K562 (cell line): ENCODE results near the gene ANKRD11. TPM values are rescaled to one million over a fixed set of nuclear protein-coding genes. Genes with fewer than 3 reads are reported as not detected.

ENCODE experiments used
- ADNP ChIP-seq: fragments of 200-800 bp; sonication (Bioruptor generic); IDR thresholded peaks from 2 replicates; pipeline ENCODE4 v1.6.1; 2016; ENCODE audit warnings: missing genetic modification characterization, missing compliant biosample characterization
- CHD1 ChIP-seq: fragments of 200-600 bp; sonication (generic); IDR thresholded peaks from one replicate; pipeline ENCODE4 v1.6.1; 2012; ENCODE audit warnings: mild to moderate bottlenecking, moderate library complexity, low read length, inconsistent platforms
- MXI1 ChIP-seq: IDR thresholded peaks from 2 replicates; pipeline ENCODE4 v1.6.1; 2011; ENCODE audit warnings: low read depth, mild to moderate bottlenecking, improper control_type of control experiment, low read length
- PHTF2 ChIP-seq: fragments of 250-450 bp; sonication (Bioruptor Pico); IDR thresholded peaks from 2 replicates; pipeline ENCODE4 v1.5.0; 2021; ENCODE audit warnings: mild to moderate bottlenecking
- RUNX1 ChIP-seq: sonication (generic); IDR thresholded peaks from 2 replicates; pipeline ENCODE4 v1.6.1; 2016; ENCODE audit warnings: antibody characterized with exemption, low read depth
- SETDB1 ChIP-seq: IDR thresholded peaks from one replicate; pipeline ENCODE4 v1.6.1; 2012; ENCODE audit warnings: low read length, control low read depth, inconsistent platforms
- ZC3H8 ChIP-seq: fragments of 450-650 bp; IDR thresholded peaks from 2 replicates; pipeline ENCODE4 v1.6.1; 2017
- ZNF318 ChIP-seq, 2 experiments: fragments of 450-650 bp; IDR thresholded peaks; 2 replicates each; pipeline ENCODE4 v1.6.1; 2016; ENCODE audit warnings: mild to moderate bottlenecking in 2 of 2, borderline replicate concordance in 1 of 2, low read depth in 1 of 2, moderate library complexity in 1 of 2
- ZNF408 ChIP-seq: fragments of 250-450 bp; sonication (Bioruptor Pico); IDR thresholded peaks from 2 replicates; pipeline ENCODE4 v1.4.0; 2020; ENCODE audit warnings: low read depth, mild to moderate bottlenecking, moderate library complexity
- ZNF41 ChIP-seq: fragments of 250-450 bp; sonication (Bioruptor Pico); conservative IDR thresholded peaks from 2 replicates; pipeline ENCODE4 v1.4.0; 2020; ENCODE audit warnings: mild to moderate bottlenecking
- ZZZ3 ChIP-seq: fragments of 450-650 bp; IDR thresholded peaks from 2 replicates; pipeline ENCODE4 v1.6.1; 2016; ENCODE audit warnings: antibody characterized with exemption, mild to moderate bottlenecking, moderate library complexity
- polyA plus RNA-seq, 8 experiments: library from polyadenylated mRNA; depleted of rRNA in 4 of 8; stranded (reverse) in 5 of 8; unstranded in 3 of 8; fragments of >200 nt; fragmentation: Nextera tagmentation in 2 of 8; fragmentation: Illumina TruSeq in 1 of 8; extraction: Ambion mirVana in 2 of 8; extraction: Trizol in 1 of 8; gene quantifications; 2 replicates each; pipeline versions ENCODE4 v1.2.1 to v1.2.3, GENCODE V29; 2011 to 2014; ENCODE audit warnings: inconsistent platforms in 1 of 8, missing spikeins in 1 of 8
- total RNA-seq, 7 experiments: library from RNA; depleted of rRNA in 6 of 7; stranded (reverse); fragments of >200 nt in 6 of 7; fragmentation: Illumina TruSeq in 2 of 7; extraction: Trizol in 2 of 7; gene quantifications; 2 replicates each; pipeline versions ENCODE4 v1.2.1 to v1.2.3, GENCODE V29; 2011 to 2021; ENCODE audit warnings: low replicate concordance in 1 of 7
- TF ChIP-seq, protein P1 (sequence below): fragments of 250-450 bp; sonication (Bioruptor Pico); IDR thresholded peaks from 2 replicates; pipeline ENCODE4 v1.8.0; 2021; ENCODE audit warnings: mild to moderate bottlenecking, moderate library complexity
- TF ChIP-seq, protein P2 (sequence below): fragments of 250-450 bp; sonication (Bioruptor Pico); IDR thresholded peaks from 2 replicates; pipeline ENCODE4 v1.9.0; 2021; ENCODE audit warnings: mild to moderate bottlenecking, inconsistent platforms
- TF ChIP-seq, protein P3 (sequence below): sonication (generic); formaldehyde crosslinking; IDR thresholded peaks from 2 replicates; pipeline ENCODE4 v1.8.0; 2022; ENCODE audit warnings: missing genetic modification reagents, mild to moderate bottlenecking, moderate library complexity, borderline replicate concordance

The ANKRD11 gene
- total and polyA plus RNA-seq, 9 of the 15 experiments (the other 6 are each of a cell fraction or from before 2014, with no cell fraction given) = 4.7 to 126 (median 31.7) TPM

DNA sequence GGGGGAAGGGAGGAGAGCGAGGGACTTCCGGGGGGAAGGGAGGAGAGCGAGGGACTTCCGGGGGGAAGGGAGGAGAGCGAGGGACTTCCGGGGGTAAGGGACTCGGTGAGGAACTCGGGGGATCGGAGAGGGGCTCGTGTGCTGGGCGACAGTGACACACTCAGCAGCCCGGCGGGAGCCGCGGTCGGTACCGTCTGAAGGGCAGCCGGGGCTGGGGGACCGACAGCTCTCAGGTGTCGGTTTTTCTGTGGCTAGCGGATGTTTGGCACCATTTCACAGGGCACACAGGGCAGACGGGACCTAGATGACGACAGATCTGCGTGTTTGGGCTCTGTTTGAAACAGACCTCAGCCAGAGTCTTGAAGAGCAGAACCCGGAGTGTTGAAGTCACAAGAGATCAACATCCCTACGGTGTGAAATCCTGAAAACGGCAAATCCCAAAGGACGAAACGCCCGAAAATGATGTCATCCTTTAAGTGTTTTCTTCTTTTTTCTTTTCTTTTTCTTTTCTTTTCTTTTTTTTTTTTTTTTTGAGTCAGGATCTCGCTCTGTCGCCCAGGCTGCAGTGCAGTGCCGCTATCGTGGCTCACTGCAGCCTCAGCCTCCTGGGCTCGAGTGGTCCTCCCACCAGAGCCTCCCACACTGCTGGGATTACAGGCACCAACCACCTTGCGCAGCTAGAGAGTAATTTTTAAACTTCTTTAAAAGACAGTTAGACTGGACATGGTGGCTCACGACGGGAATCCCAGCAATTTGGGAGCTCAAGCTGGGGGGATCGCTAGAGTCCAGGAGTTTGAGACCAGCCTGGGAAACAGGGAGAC, 249.0 kb downstream of the ANKRD11 start (continued):
- no peak for TF ChIP-seq ADNP
- no peak for TF ChIP-seq MXI1
- no peak for TF ChIP-seq ZNF41 (CRISPR knock-in tag)
- TF ChIP-seq SETDB1 = no peak
- 0 out of 2 replicates have a peak, but pooled peaks have one; percentile 3 for TF ChIP-seq RUNX1
- TF ChIP-seq CHD1 = peak; percentile 55
- no peak for TF ChIP-seq PHTF2 (CRISPR knock-in tag)
- no peak for TF ChIP-seq ZZZ3
- TF ChIP-seq, protein P1, sequence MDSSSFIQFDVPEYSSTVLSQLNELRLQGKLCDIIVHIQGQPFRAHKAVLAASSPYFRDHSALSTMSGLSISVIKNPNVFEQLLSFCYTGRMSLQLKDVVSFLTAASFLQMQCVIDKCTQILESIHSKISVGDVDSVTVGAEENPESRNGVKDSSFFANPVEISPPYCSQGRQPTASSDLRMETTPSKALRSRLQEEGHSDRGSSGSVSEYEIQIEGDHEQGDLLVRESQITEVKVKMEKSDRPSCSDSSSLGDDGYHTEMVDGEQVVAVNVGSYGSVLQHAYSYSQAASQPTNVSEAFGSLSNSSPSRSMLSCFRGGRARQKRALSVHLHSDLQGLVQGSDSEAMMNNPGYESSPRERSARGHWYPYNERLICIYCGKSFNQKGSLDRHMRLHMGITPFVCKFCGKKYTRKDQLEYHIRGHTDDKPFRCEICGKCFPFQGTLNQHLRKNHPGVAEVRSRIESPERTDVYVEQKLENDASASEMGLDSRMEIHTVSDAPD (CRISPR knock-in tag) = no peak
- TF ChIP-seq, protein P2, sequence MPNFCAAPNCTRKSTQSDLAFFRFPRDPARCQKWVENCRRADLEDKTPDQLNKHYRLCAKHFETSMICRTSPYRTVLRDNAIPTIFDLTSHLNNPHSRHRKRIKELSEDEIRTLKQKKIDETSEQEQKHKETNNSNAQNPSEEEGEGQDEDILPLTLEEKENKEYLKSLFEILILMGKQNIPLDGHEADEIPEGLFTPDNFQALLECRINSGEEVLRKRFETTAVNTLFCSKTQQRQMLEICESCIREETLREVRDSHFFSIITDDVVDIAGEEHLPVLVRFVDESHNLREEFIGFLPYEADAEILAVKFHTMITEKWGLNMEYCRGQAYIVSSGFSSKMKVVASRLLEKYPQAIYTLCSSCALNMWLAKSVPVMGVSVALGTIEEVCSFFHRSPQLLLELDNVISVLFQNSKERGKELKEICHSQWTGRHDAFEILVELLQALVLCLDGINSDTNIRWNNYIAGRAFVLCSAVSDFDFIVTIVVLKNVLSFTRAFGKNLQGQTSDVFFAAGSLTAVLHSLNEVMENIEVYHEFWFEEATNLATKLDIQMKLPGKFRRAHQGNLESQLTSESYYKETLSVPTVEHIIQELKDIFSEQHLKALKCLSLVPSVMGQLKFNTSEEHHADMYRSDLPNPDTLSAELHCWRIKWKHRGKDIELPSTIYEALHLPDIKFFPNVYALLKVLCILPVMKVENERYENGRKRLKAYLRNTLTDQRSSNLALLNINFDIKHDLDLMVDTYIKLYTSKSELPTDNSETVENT (CRISPR knock-in tag) = 0 out of 2 replicates have a peak, but pooled peaks have one; percentile 56
- TF ChIP-seq, protein P3, sequence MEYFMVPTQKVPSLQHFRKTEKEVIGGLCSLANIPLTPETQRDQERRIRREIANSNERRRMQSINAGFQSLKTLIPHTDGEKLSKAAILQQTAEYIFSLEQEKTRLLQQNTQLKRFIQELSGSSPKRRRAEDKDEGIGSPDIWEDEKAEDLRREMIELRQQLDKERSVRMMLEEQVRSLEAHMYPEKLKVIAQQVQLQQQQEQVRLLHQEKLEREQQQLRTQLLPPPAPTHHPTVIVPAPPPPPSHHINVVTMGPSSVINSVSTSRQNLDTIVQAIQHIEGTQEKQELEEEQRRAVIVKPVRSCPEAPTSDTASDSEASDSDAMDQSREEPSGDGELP (CRISPR knock-in tag) = peak; percentile 37; the same call in 1 of the 2 replicates
- TF ChIP-seq ZC3H8 = no peak
- TF ChIP-seq ZNF408 (CRISPR knock-in tag) = no peak
- no peak for TF ChIP-seq ZNF318 (IDR thresholded peaks at IDR 0.05; ENCODE audit: borderline replicate concordance in 1 of 2, low read depth in 1 of 2)
